Measurements from ENCODE around the gene FBXL17. TPM values are rescaled to one million over a fixed set of nuclear protein-coding genes. Genes with fewer than 3 reads are reported as not detected.

The FBXL17 gene
- total RNA-seq, 1 experiment from 2014 or later: 5.3 TPM

- WGBS (ENCODE audit: extremely low coverage, insufficient read length, low lambda C conversion rate): no CpG with 5 or more reads among the region's 3 CpGs
- no peak overlapping the region for H3K18ac ChIP-seq (ENCODE audit: insufficient read length, low read depth, low read length)
- Mint-ChIP-seq H3K27me3 (ENCODE audit: low read depth) (no peaks in the 10 kb centered on the region), H3K4me3 (no peak overlapping the region), H3K36me3 (ENCODE audit: insufficient read depth in 1 of 3, low read depth in 3 of 3) (no peaks in the 10 kb centered on the region), H3K27ac (peak overlapping the region in 2 of 3 experiments; percentile 42 to 91; a peak in 2 of 7 replicates), H3K4me1 (peaks cover 45 to 46% of the 10 kb centered on the region in 2 experiments), H3K9me3 (no peaks in the 10 kb centered on the region)
- no peak overlapping the region for H3K23ac ChIP-seq (ENCODE audit: insufficient read length, low read depth, low read length)
- no peak overlapping the region for H4K91ac ChIP-seq (ENCODE audit: insufficient read length, low read depth, low read length)
- H3K9me3 ChIP-seq (ENCODE audit: control insufficient read depth, low read depth, low read length): no peaks in the 10 kb centered on the region
- H2AFZ ChIP-seq (ENCODE audit: low read length): no peak overlapping the region
- no peak overlapping the region for H2BK12ac ChIP-seq (ENCODE audit: insufficient read length, low read depth, low read length)
- no peak overlapping the region for H4K5ac ChIP-seq (ENCODE audit: insufficient read length, low read depth, low read length)
- H2BK120ac ChIP-seq (ENCODE audit: low read depth, low read length, poor library complexity, severe bottlenecking): no peak overlapping the region
- no peak overlapping the region for H3K14ac ChIP-seq (ENCODE audit: insufficient read depth, low read length)
- DNase-seq: no peak
- H3K9ac ChIP-seq (ENCODE audit: extremely low read depth, insufficient read length, low read length): no peak overlapping the region
- TF ChIP-seq, protein P1, sequence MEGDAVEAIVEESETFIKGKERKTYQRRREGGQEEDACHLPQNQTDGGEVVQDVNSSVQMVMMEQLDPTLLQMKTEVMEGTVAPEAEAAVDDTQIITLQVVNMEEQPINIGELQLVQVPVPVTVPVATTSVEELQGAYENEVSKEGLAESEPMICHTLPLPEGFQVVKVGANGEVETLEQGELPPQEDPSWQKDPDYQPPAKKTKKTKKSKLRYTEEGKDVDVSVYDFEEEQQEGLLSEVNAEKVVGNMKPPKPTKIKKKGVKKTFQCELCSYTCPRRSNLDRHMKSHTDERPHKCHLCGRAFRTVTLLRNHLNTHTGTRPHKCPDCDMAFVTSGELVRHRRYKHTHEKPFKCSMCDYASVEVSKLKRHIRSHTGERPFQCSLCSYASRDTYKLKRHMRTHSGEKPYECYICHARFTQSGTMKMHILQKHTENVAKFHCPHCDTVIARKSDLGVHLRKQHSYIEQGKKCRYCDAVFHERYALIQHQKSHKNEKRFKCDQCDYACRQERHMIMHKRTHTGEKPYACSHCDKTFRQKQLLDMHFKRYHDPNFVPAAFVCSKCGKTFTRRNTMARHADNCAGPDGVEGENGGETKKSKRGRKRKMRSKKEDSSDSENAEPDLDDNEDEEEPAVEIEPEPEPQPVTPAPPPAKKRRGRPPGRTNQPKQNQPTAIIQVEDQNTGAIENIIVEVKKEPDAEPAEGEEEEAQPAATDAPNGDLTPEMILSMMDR (conservative IDR thresholded peaks at IDR 0.05): no peak
- no peak overlapping the region for H3T11ph ChIP-seq (ENCODE audit: low read length)
- no peaks in the 10 kb centered on the region for H3K27me3 ChIP-seq (ENCODE audit: insufficient read depth, low read length)
- H2BK20ac ChIP-seq (ENCODE audit: low read depth, low read length, poor library complexity, severe bottlenecking): no peak overlapping the region
- H3K4me2 ChIP-seq (ENCODE audit: insufficient read depth, insufficient read length, low read length): no peak overlapping the region
- no peaks in the 10 kb centered on the region for H4K20me1 ChIP-seq (ENCODE audit: control insufficient read depth, insufficient read depth, insufficient read length)
- H3K56ac ChIP-seq (ENCODE audit: insufficient read length, low read depth, low read length): no peak overlapping the region
- no peak overlapping the region for H2BK5ac ChIP-seq (ENCODE audit: insufficient read length, low read length)
- H2BK15ac ChIP-seq (ENCODE audit: low read depth, low read length): no peak overlapping the region
- no peak overlapping the region for H3K27ac ChIP-seq (ENCODE audit: insufficient read length, low read depth, low read length)
- no peak overlapping the region for H2AK5ac ChIP-seq (ENCODE audit: insufficient read length, low read length)
- H3K4me1 ChIP-seq (ENCODE audit: insufficient read depth, low read length): peaks cover 5% of the 10 kb centered on the region; the same call in 1 of the 2 replicates
- H3K79me1 ChIP-seq (ENCODE audit: insufficient read depth, low read depth, low read length, poor library complexity, severe bottlenecking): no peaks in the 10 kb centered on the region
- no peaks in the 10 kb centered on the region for H3K79me2 ChIP-seq (ENCODE audit: insufficient read depth, low read length)
- H3K23me2 ChIP-seq (ENCODE audit: insufficient read length, low read depth, low read length, poor library complexity, severe bottlenecking): no peaks in the 10 kb centered on the region
- no peak overlapping the region for H3K4ac ChIP-seq (ENCODE audit: low read depth, low read length)
- no peak overlapping the region for H4K8ac ChIP-seq (replicated peaks; ENCODE audit: insufficient read length, low read depth, low read length)
Observed at GRCh38 chr5:107977550-107978071, 404.3 kb downstream of the FBXL17 start.
